CD4-positive, alpha-beta T cell treated with Interferon gamma for 1 hour (primary cell): ENCODE measurements around the gene TMC1.
"Not testable (repeated sequence)": the region's sequence is repeated elsewhere in the genome, so short reads cannot be mapped to it uniquely, and the experiment has no call there.

Experiments used
- DNase-seq: peaks from one replicate; pipeline ENCODE4 v3.0.0-alpha.2; 2020

TMC1 gene

GRCh38 chr9:72521416-72521815 is at the start of gene TMC1:
TSS of gene TMC1 (plus strand) at chr9:72521608. CDS start at chr9:72648649, 127,041 bp downstream.
- DNase-seq, result not testable (repeated sequence)

GRCh38 chr9:72473474-72474261 is 47.7 kb upstream of the TMC1 start:
- no peak for DNase-seq

- no peak for DNase-seq
Observed at GRCh38 chr9:72474676-72475075, 46.7 kb upstream of the TMC1 start.

- no peak for DNase-seq
Observed at GRCh38 chr9:72476100-72476499, 45.3 kb upstream of the TMC1 start.

GRCh38 chr9:72476617-72477437 is 44.6 kb upstream of the TMC1 start:
- DNase-seq, result no peak

GRCh38 chr9:72477930-72478518 is 43.4 kb upstream of the TMC1 start:
- DNase-seq, result no peak

GRCh38 chr9:72478966-72479365 is 42.4 kb upstream of the TMC1 start:
- no peak for DNase-seq

GRCh38 chr9:72480261-72480660 is 41.1 kb upstream of the TMC1 start:
- not testable (repeated sequence) for DNase-seq

- no peak for DNase-seq
Observed at GRCh38 chr9:72480921-72481320, 40.5 kb upstream of the TMC1 start.

- no peak for DNase-seq
Observed at GRCh38 chr9:72485821-72486593, 35.4 kb upstream of the TMC1 start.

GRCh38 chr9:72486594-72486955 is 34.8 kb upstream of the TMC1 start:
- no peak for DNase-seq

- not testable (repeated sequence) for DNase-seq
Observed at GRCh38 chr9:72487665-72488064, 33.7 kb upstream of the TMC1 start.

- DNase-seq, result no peak
Observed at GRCh38 chr9:72489986-72490385, 31.4 kb upstream of the TMC1 start.

GRCh38 chr9:72491242-72491641 is 30.2 kb upstream of the TMC1 start:
- DNase-seq, result no peak

- no peak for DNase-seq
Observed at GRCh38 chr9:72494051-72494450, 27.4 kb upstream of the TMC1 start.

- DNase-seq, result no peak
Observed at GRCh38 chr9:72497447-72498046, 23.9 kb upstream of the TMC1 start.

GRCh38 chr9:72506615-72507014 is 14.8 kb upstream of the TMC1 start:
- DNase-seq, result no peak

- DNase-seq, result no peak
Observed at GRCh38 chr9:72509053-72509452, 12.4 kb upstream of the TMC1 start.

GRCh38 chr9:72509635-72510034 is 11.8 kb upstream of the TMC1 start:
- no peak for DNase-seq

GRCh38 chr9:72521011-72521410 is 397 bp upstream of the TMC1 start:
- DNase-seq, result not testable (repeated sequence)

GRCh38 chr9:72524820-72525540 is 3.6 kb downstream of the TMC1 start:
- DNase-seq, result peak; percentile 59
